NCI-H345 treated with DMSO at 0.1 percent for 48 hours (cell line): ENCODE measurements around the gene HSFY2.
"Not testable (repeated sequence)": the region's sequence is repeated elsewhere in the genome, so short reads cannot be mapped to it uniquely, and the experiment has no call there.

ENCODE experiments used
- DNase-seq: peaks from one replicate; lab custom pipeline; 2025; ENCODE audit not compliant: unreplicated experiment; lab: John Stamatoyannopoulos, UW

HSFY2 gene, protein sequence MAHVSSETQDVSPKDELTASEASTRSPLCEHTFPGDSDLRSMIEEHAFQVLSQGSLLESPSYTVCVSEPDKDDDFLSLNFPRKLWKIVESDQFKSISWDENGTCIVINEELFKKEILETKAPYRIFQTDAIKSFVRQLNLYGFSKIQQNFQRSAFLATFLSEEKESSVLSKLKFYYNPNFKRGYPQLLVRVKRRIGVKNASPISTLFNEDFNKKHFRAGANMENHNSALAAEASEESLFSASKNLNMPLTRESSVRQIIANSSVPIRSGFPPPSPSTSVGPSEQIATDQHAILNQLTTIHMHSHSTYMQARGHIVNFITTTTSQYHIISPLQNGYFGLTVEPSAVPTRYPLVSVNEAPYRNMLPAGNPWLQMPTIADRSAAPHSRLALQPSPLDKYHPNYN

DNA sequence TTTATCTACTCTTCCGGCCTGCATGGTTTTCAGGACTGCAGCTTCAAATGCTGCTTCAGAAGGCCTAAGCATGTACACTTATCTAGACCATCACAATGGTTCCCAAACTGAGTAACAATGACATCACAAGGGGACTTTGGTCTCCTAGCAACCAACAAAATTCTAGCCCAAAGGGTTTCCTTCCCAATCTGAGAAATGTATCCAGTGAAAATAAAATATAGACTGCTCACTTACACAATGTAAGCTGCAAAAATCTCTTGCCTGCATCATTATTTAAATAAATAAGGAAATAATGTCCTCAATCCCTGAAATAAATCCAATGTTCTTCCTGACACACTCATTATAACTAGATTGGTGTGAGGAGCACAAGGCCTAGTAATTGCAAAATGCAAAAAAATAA lies at the start of gene HSFY2:
HSFY2 (minus strand) TSS at position 101 of the 400 bp plus-strand sequence. CDS start 117 bp downstream, outside the sequence.
- DNase-seq: not testable (repeated sequence)

DNA sequence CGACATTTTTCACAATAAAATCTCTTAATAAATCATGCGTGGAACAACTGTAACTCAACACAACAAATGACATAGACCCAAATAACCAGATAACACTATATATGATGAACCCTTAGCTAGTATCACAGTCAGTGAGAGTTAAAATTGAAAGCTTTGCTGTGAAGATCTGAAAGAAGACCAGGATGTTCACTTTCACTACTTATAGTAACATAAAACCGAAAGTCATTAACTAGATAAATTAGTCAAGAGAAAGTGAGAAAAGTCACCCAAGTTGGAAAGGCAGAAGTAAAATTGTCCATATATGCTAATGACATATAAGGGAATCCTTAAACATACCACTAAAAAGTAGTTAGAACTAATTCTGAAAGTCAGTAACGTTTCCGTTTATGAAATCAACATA lies 42.2 kb upstream of the HSFY2 start:
- not testable (repeated sequence) for DNase-seq

DNA sequence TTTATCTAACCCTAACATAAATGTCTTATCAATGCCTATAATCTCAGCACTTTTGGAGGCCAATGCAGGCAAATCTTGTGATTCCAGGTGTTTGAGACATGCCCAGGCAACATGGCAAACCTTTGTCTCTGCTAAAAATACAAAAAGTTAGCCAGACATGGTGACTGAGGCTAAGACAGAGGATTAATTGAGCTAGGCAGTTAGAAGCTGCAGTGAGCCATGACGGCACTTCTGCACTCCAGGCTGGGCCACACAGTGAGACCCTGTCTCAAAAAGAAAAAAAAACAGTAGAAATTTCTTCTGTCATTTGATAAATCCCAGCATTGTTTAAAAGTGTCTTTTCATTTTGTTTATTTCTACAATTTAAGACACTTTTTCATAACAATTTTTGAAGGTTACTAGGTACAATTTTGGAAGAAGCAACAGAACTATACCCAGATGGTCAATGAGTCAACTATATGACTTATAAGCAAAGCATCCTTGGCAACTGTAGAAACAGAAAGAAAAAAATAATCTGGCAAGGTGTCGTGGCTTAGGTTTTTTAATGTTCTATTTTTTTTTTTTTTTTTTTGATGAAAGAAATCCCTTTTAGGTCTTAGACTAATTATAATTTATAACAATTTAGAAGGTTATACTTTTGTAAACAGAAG lies 15.3 kb upstream of the HSFY2 start:
- DNase-seq: not testable (repeated sequence)

DNA sequence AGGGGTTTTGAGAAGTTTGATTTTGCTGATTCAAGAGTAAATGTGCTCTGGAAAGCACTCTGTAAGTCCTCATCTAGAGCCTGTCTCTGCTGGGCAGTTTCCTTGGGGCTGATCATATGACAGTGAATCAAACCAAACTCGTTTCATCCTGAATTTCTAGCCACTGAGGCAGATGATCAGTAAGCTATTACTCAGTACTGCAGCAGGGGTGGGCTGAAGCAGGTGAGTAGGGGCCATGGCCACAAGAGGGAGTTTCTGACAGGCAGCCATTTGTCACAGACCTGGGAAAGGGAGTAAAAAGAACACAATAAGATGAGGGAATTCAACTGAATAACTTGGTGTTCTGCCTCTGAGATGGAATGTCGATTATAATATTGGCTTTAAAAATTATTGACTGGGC lies 19.5 kb downstream of the HSFY2 start:
- DNase-seq: not testable (repeated sequence)

DNA sequence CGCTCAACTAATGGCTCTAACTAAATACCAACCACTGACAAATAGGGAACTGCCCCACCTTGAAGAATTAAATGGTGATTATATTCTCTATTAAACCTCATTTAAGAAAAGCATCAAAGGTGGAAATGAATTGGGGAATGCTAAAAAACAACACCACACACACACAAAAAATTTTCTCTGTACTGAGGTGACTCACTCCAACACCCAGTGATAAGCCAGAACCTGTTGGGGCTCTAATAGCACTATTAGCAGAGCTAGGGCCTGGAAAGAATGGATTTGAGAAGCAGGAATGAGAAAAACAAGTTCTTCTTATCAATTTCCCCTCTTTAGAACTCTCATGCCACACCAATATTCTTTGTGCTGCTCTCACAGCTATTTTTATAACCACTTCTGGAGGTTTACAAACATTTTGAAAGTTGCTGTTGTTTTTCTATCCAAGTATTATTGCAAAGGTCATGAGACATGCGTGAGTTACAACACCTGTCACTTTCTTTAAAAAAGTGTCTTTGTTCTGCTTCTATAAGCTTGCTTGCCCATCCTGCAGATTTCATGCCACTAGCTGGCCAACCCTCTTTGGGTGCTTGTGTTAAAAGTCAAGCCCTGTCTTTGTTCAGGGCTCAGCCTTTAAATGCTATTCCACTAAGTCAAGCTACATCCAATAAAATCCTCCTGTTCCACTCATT lies 20.3 kb downstream of the HSFY2 start:
- DNase-seq: not testable (repeated sequence)

DNA sequence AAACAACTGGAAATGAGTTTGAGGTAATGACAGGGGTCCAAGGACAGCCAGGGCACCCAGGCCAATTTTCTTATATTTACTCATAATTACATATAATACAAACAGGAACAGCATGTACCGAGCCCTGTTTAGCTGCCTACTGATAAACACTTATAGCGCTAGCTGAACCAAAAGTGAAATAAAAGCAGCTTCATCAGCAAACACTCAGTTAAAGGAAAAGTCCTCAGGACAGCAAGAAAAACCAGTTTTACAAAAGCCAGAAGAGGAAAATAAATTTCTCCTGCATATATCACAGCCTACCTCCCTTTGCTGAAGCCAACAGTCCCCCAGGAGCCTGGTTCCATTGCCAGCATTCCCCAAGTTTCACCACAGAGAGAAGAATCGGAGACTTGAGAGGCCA lies 49.8 kb downstream of the HSFY2 start:
- not testable (repeated sequence) for DNase-seq
